Skin of body (tissue), 2 donors: Measurements from ENCODE around the gene POU4F3. TPM values are rescaled to one million over a fixed set of nuclear protein-coding genes. Genes with fewer than 3 reads are reported as not detected.
"Not testable (repeated sequence)": the region's sequence is repeated elsewhere in the genome, so short reads cannot be mapped to it uniquely, and the experiment has no call there.

Experiments
- DNase-seq: peaks from one replicate; lab custom pipeline; 2025; lab: John Stamatoyannopoulos, UW
- total RNA-seq: library from RNA; depleted of rRNA; stranded (reverse); fragments of >200 nt; gene quantifications from one replicate; pipeline ENCODE4 v1.2.3, GENCODE V29; 2014

Gene POU4F3, protein sequence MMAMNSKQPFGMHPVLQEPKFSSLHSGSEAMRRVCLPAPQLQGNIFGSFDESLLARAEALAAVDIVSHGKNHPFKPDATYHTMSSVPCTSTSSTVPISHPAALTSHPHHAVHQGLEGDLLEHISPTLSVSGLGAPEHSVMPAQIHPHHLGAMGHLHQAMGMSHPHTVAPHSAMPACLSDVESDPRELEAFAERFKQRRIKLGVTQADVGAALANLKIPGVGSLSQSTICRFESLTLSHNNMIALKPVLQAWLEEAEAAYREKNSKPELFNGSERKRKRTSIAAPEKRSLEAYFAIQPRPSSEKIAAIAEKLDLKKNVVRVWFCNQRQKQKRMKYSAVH
- 0.10 TPM for total RNA-seq

- no peak for DNase-seq
Observed at GRCh38 chr5:146338774-146339714, at the start of gene POU4F3. TSS of gene POU4F3 (plus strand) at chr5:146338839. CDS start at chr5:146339113, 274 bp downstream.

DNA sequence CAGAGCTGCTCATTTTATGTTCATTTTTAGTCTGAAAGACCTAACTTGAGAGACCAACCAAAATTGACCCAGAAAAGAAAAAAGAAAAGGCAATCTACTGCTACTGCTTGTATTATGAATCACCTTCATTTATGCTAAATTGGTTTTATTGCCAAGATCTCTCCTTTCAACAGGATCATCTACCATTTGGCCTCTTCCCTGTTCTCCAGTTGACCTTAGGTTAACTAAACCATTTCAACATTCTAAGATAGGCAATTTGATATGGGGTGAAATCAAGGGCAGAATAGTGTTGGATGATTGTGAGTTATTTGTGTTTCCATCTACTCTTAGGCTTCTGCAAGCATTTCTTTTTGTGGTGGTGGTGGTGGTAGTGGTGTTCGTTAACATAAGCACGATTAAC is 48.3 kb upstream of the POU4F3 start:
- no peak for DNase-seq

DNA sequence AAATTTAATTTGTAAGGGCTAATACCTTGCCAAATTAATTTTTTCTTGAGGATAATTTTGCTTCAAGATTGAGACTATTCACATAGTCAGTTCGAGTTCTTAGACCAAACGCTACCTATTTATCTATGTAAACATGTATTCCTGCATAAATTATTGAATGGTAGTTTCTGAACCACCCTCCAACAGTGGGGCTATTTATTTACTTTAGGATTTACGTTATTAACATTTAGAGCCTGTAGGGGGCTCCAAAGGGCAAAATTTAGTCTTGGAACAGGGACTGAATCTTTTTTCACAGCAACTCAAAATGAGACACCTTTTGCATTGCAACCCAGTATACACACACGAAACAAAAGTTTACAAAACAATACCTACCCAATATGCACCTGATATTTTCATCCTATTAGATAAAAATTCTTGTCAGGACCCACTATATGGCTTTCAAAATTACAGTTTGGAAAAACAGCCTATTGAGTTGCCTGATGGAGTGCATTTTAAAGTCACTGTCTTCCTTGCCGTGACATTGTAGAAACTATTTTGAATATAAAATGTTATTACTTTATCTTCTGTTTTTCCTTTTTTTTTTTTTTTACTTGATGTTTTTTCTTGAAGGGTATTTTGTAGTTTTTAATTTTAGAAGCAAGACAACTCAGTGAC is 47.1 kb upstream of the POU4F3 start:
- DNase-seq, result no peak

DNA sequence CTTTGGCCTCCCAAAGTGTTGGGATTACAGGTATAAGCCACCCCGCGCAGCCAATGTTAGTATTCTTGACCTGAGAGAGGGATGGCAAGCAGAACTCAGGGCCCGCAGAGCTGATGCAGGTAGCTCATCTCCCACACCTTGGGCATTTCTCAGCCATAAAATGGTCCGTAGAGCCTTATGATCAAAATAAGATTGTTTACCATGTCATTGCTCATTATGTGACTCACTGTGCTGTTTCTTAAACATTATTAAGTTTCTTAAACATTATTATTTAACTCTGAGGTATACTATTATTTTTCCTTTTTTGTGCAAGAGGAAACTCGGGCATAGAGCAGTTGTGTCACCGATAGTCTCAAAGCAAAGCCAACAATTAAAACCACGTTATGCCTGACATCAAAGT is 42.4 kb upstream of the POU4F3 start:
- DNase-seq, result no peak

DNA sequence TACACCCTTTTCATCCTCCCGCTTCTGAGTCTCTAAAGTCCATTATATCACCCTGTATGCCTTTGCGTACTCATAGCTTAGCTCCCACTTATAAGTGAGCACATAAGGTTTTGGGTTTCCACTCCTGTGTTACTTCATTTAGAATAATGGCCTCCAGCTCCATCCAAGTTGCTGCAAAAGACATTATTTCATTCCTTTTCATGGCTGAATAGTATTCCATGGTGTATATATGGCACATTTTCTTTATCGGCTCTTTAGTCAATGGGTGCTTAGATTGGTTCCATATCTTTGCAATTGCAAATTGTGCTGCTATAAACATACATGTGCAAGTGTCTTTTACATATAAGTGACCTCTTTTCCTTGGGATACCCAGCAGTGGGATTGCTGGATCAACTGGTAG is 39.7 kb upstream of the POU4F3 start:
- DNase-seq, result not testable (repeated sequence)

- DNase-seq, result peak; percentile 64
Observed at GRCh38 chr5:146301626-146302025, 37.0 kb upstream of the POU4F3 start.

DNA sequence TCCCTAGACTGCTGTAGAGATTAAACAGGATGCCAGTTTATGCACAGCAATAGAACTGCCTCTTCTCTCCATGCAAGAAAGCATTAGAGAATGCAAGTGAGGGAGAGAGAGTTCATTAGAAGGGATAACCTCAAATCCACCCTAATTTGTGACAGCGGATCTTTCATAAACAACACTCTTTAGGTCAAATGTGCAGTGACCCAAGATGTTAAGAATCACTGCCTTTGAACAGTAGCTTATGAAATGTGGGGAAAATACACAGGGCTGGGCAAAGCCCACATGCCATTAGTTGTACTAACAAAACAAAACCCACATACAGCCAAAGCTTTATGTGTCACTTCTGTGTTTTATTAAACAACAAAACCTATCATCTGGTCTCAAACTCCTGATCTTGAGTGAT is 36.2 kb upstream of the POU4F3 start:
- no peak for DNase-seq

DNA sequence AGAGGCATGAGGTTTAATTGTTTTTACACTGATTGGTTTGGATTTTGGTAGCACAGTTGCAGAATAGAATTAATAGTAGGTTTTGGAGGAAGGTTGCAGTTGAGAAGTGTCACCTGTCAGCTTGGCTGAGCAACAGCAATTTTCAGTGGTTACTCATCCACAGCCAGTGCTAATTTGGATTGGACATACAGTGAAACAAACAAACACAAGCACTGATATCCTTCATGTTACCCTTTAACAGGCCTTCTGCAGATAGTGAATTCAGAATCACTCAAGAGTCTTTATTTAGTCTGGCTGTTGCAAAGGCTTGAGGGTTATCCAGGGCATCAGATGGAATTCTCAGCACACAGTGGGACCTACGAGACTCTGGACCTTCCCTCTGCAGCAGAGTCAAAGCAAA is 31.8 kb upstream of the POU4F3 start:
- no peak for DNase-seq

DNA sequence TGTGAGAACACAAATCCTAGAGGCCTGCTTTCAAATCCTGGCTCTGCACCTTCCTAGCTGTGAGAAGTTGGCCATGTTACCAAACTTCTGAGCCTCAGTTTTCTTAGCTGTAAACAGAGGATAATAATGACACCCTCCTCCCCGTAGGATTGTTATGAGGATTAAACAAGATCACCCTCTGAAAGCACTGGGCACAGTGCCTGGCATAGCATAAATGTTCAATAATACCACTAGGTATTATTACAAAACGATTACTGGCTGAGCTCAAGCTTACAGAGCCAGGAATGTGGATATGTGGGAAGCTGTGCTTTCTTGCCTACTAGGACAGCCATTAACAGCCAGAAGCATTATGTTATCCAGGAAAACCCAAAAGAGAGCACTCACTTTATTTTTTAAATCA is 30.8 kb upstream of the POU4F3 start:
- DNase-seq, result no peak

GRCh38 chr5:146310540-146310939 is 28.1 kb upstream of the POU4F3 start:
- DNase-seq, result no peak

DNA sequence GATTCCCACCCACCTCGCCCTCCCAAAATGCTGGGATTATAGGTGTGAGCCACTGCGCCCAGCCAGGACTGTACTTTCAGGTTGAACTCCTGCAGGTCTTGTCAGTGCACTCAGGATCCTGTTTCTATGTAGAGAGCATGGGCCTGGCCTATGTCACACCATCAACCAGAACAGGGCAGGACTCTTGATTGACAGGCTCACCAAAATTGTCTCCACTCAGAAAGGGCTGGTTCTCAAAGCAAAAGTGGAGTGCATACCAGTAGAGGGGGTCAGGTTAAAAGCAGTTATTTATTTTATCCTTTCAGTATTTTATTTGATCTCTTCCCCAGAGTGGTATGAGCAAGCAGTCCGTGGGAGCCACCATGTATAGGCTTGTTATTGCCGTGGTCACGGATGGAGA is 27.4 kb upstream of the POU4F3 start:
- DNase-seq, result no peak

GRCh38 chr5:146313027-146313426 is 25.6 kb upstream of the POU4F3 start:
- no peak for DNase-seq

DNA sequence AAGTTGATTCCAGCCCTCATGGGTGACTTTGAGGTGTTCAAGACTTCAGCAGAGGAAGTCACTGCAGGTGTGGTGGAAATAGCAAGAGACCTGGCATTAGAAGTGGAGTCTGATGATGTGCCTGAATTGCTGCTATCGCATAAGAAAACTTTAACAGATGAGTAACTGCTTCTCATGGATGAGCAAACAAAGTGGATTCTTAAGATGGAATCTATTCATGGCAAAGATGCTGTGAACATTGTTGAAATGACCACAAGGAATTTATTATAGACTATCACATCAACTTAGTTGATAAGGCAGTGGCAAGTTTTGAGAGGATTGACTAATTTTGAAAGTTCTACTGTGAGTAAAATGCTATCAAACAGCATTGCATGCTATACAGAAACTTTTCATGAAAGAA is 17.1 kb upstream of the POU4F3 start:
- DNase-seq, result no peak

- DNase-seq, result no peak
Observed at GRCh38 chr5:146327257-146327870, 11.3 kb upstream of the POU4F3 start.

- DNase-seq, result no peak
Observed at GRCh38 chr5:146327989-146328388, 10.7 kb upstream of the POU4F3 start.

- no peak for DNase-seq
Observed at GRCh38 chr5:146329697-146330096, 8.9 kb upstream of the POU4F3 start.

- DNase-seq, result no peak
Observed at GRCh38 chr5:146331423-146331822, 7.2 kb upstream of the POU4F3 start.

- DNase-seq, result no peak
Observed at GRCh38 chr5:146334074-146334533, 4.5 kb upstream of the POU4F3 start.

DNA sequence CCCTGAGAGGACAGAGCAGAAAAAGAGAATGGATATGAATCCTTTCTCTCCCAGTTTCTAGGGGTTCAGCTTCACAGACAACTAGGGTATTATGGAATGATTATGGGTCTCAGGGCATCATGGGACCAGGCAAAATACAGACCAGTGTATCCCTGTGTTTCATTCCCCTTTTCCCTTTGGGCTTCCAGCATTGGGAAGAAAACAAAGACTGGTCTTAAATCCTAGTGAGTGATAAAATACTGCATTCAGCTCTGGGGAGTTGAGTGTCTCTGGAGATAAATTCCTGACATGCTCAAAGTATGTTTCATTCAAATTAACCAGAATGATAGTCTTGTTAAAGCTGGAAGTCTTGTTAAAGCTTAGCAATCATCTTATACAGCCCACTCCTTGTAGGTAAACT is 2.4 kb upstream of the POU4F3 start:
- DNase-seq, result no peak

- DNase-seq, result no peak
Observed at GRCh38 chr5:146337264-146337904, 1.3 kb upstream of the POU4F3 start.

- no peak for DNase-seq
Observed at GRCh38 chr5:146337928-146338327, 711 bp upstream of the POU4F3 start.
